ENCODE measurements around the gene TCF7. TPM values are rescaled to one million over a fixed set of nuclear protein-coding genes. Genes with fewer than 3 reads are reported as not detected.

Gene TCF7
- polyA plus RNA-seq, 1 experiment: 0.78 TPM

- POLR2A ChIA-PET: no interaction called here
- H3K36me3 ChIP-seq (ENCODE audit: control insufficient read depth, insufficient read depth, low read length): no peaks in the 10 kb centered on the region
Observed at GRCh38 chr5:134085411-134085810, 29.1 kb upstream of the TCF7 start.

DNA sequence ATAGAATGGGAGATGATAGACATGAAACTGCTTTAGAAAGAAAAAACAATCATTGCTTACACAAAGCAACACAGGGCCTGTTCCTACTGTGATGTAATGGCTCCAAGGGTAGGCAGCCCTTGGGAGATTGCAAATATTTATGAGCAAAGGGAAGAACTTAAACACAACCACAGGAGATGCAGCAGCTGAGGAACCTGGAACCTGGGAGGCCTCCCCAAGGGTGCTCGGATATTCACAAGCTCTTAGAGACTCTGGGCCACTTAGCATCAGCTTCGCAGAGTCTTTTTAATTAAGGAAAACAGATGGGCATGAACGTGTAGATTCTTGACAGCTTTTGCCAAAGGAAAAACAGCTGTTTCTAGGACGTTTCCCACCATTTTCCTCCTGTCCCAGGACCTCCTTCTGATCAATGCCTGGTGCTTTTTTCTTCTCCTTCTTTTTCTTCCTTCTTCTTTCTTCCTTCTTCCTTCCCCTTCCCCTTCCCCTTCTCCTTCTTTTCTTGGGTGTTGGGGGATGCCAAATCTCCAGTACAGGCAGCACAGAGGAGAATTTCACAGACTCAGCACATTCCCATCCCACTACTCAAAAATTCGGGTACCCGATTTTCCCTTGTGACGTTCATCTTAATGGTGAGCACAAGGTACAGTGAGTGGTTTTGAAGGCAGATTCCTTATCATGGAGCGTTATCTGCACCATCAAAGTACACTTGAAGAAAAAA, 28.1 kb upstream of the TCF7 start:
- no peak for TF ChIP-seq CTCF (IDR thresholded peaks at IDR 0.05; ENCODE audit: insufficient read depth, low read depth, low read length)
- Histone ChIP-seq H3K27me3 (ENCODE audit: control insufficient read depth, insufficient read depth, low read length) (peaks cover 6% of the 10 kb centered on the region), H3K36me3 (ENCODE audit: control insufficient read depth, insufficient read depth, low read length) (no peaks in the 10 kb centered on the region), H3K4me3 (ENCODE audit: low read depth, low read length) (no peak overlapping the region)
- DNase-seq (ENCODE audit: low read depth): no peak
- ChIA-PET CTCF (interaction anchor here (3.7 kb wide), 1 partner anchor 15 kb away, joined by 25 read pairs; no protein-coding TSS in a partner anchor), POLR2A (no interaction called here)

More at GRCh38 chr5:134085411-134085810, 29.1 kb upstream of the TCF7 start:
- DNase-seq (ENCODE audit: low read depth): no peak
- Histone ChIP-seq H3K27me3 (ENCODE audit: control insufficient read depth, insufficient read depth, low read length) (peaks cover 6% of the 10 kb centered on the region), H3K4me3 (ENCODE audit: low read depth, low read length) (no peak overlapping the region)
- CTCF ChIA-PET: interaction anchor here (1.4 to 3.7 kb wide), 2 partner anchors 16 to 46 kb away, joined by 4 to 25 read pairs; no protein-coding TSS in a partner anchor
- no peak for TF ChIP-seq CTCF (IDR thresholded peaks at IDR 0.05; ENCODE audit: insufficient read depth, low read depth, low read length)

DNA sequence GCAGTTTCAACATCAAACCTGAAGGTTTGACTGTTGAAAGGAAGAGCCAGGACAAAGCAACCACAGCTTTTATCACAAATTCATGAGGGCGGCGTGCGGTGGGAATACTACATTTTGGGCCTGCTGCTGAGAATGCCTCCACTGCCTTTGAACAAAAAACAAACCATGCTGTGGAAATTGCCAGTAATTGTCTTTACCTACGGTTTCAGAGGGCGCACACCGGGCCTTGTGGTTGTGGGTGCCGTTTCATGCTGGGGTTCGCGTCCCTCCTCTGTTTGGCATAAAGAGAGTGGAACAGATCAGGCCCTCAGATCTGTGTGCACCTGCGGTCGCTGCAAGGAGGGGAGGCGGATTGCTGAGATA, 27.6 kb upstream of the TCF7 start:
- peaks cover 4% of the 10 kb centered on the region for H3K27me3 ChIP-seq (ENCODE audit: control insufficient read depth, insufficient read depth, low read length)
- POLR2A ChIA-PET: no interaction called here
- CTCF ChIA-PET: interaction anchor here (3.7 kb wide), 1 partner anchor 14 kb away, joined by 25 read pairs; no protein-coding TSS in a partner anchor
- DNase-seq (ENCODE audit: low read depth): no peak
- TF ChIP-seq CTCF (IDR thresholded peaks at IDR 0.05; ENCODE audit: insufficient read depth, low read depth, low read length): no peak
- no peak overlapping the region for H3K4me3 ChIP-seq (ENCODE audit: low read depth, low read length)
- no peaks in the 10 kb centered on the region for H3K36me3 ChIP-seq (ENCODE audit: control insufficient read depth, insufficient read depth, low read length)

DNA sequence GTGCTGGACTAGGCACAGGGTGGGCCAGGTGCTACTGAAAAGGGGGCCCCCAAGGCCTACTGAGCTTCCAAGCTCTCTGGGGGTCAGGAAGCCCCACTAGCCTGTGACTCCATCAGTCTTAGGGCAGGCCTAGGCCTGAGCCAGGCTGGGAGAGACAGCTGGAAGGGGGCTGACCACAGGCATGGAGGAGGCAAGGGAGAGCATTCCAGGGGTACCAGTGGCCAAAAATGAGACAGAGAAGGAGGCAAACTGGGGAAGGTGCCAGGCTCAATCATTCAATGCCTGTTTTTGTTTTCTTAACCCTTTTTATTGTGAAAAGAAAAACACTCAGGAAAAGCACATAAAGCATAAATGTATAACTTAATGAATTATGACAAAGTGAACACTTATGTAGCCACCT, 26.2 kb upstream of the TCF7 start:
- POLR2A ChIA-PET: no interaction called here
- TF ChIP-seq CTCF (IDR thresholded peaks at IDR 0.05; ENCODE audit: insufficient read depth, low read depth, low read length): no peak
- Histone ChIP-seq H3K4me3 (ENCODE audit: low read depth, low read length) (no peak overlapping the region), H3K27me3 (ENCODE audit: control insufficient read depth, insufficient read depth, low read length) (peaks cover 4% of the 10 kb centered on the region), H3K36me3 (ENCODE audit: control insufficient read depth, insufficient read depth, low read length) (no peaks in the 10 kb centered on the region)
- no peak for DNase-seq (ENCODE audit: low read depth)
- CTCF ChIA-PET: interaction anchor here (0.7 to 1.9 kb wide), 2 partner anchors 13 to 15 kb away, joined by 3 to 14 read pairs; no protein-coding TSS in a partner anchor

- POLR2A ChIA-PET: no interaction called here
- DNase-seq (ENCODE audit: low read depth): no peak
- no peak for TF ChIP-seq CTCF (IDR thresholded peaks at IDR 0.05; ENCODE audit: insufficient read depth, low read depth, low read length)
- CTCF ChIA-PET: interaction anchor here (0.5 to 1.9 kb wide), 6 partner anchors 9 to 173 kb away, joined by 3 to 14 read pairs (median 4); no protein-coding TSS in a partner anchor
- Histone ChIP-seq H3K4me3 (ENCODE audit: low read depth, low read length) (no peak overlapping the region), H3K27me3 (ENCODE audit: control insufficient read depth, insufficient read depth, low read length) (peaks cover 4% of the 10 kb centered on the region), H3K36me3 (ENCODE audit: control insufficient read depth, insufficient read depth, low read length) (no peaks in the 10 kb centered on the region)
Observed at GRCh38 chr5:134088994-134089560, 25.4 kb upstream of the TCF7 start.

Data from BJ (cell line).